Measurements from ENCODE around the gene COPS4.

GRCh38 chr4:83083925-83084475 is 49.0 kb downstream of the COPS4 start:
- TF ChIP-seq, protein P1, sequence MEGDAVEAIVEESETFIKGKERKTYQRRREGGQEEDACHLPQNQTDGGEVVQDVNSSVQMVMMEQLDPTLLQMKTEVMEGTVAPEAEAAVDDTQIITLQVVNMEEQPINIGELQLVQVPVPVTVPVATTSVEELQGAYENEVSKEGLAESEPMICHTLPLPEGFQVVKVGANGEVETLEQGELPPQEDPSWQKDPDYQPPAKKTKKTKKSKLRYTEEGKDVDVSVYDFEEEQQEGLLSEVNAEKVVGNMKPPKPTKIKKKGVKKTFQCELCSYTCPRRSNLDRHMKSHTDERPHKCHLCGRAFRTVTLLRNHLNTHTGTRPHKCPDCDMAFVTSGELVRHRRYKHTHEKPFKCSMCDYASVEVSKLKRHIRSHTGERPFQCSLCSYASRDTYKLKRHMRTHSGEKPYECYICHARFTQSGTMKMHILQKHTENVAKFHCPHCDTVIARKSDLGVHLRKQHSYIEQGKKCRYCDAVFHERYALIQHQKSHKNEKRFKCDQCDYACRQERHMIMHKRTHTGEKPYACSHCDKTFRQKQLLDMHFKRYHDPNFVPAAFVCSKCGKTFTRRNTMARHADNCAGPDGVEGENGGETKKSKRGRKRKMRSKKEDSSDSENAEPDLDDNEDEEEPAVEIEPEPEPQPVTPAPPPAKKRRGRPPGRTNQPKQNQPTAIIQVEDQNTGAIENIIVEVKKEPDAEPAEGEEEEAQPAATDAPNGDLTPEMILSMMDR (IDR thresholded peaks at IDR 0.05): no peak
- TF ChIP-seq POLR2A (IDR thresholded peaks at IDR 0.05): peak; percentile 23
- peak in 2 of 3 donors; percentile 27 to 48 for TF ChIP-seq POLR2AphosphoS5 (IDR thresholded peaks at IDR 0.05)

All from transverse colon (tissue), 4 donors.